HEK293 (cell line): ENCODE results near the gene FAM200C.

ENCODE experiments used
- REPIN1 ChIP-seq: fragments of 450-650 bp; formaldehyde crosslinking; IDR thresholded peaks from 2 replicates; pipeline ENCODE4 v1.5.1; 2017; ENCODE audit warnings: missing biosample characterization, missing genetic modification characterization, low read depth
- ZNF624 ChIP-seq: fragments of 450-650 bp; formaldehyde crosslinking; IDR thresholded peaks from 2 replicates; pipeline ENCODE4 v1.5.1; 2017; ENCODE audit warnings: missing biosample characterization, missing genetic modification characterization
- TF ChIP-seq, protein P1 (sequence below): fragments of 450-650 bp; formaldehyde crosslinking; IDR thresholded peaks from 2 replicates; pipeline ENCODE4 v1.5.1; 2016; ENCODE audit warnings: missing biosample characterization, missing genetic modification characterization
- TF ChIP-seq, protein P2 (sequence below): fragments of 450-650 bp; formaldehyde crosslinking; IDR thresholded peaks from 2 replicates; pipeline ENCODE4 v1.5.1; 2016; ENCODE audit warnings: missing biosample characterization, missing genetic modification characterization

DNA sequence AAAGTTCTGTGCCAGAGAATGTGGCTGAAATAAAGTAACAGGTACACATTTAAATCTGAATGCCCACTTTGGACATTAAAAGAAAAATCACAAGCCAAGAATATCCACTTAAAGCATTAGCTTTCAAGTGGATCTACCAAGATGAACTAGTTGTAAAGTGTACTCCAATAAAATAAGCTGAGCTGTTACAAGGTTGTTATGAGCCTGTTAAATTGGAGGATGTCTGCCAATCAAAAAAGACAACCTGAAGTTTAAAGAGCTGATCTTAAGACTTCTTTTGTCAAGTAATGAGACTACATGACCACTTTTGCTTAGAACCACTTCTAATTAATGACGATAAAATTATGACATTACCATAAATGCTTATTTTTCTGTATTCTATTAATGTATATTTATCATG, 2.4 kb downstream of the FAM200C start:
- TF ChIP-seq REPIN1 (tag by site-specific recombination) (no peak), ZNF624 (tag by site-specific recombination) (no peak)
- TF ChIP-seq, protein P1, sequence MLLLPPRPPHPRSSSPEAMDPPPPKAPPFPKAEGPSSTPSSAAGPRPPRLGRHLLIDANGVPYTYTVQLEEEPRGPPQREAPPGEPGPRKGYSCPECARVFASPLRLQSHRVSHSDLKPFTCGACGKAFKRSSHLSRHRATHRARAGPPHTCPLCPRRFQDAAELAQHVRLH (tag by site-specific recombination): no peak
- TF ChIP-seq, protein P2, sequence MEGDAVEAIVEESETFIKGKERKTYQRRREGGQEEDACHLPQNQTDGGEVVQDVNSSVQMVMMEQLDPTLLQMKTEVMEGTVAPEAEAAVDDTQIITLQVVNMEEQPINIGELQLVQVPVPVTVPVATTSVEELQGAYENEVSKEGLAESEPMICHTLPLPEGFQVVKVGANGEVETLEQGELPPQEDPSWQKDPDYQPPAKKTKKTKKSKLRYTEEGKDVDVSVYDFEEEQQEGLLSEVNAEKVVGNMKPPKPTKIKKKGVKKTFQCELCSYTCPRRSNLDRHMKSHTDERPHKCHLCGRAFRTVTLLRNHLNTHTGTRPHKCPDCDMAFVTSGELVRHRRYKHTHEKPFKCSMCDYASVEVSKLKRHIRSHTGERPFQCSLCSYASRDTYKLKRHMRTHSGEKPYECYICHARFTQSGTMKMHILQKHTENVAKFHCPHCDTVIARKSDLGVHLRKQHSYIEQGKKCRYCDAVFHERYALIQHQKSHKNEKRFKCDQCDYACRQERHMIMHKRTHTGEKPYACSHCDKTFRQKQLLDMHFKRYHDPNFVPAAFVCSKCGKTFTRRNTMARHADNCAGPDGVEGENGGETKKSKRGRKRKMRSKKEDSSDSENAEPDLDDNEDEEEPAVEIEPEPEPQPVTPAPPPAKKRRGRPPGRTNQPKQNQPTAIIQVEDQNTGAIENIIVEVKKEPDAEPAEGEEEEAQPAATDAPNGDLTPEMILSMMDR (tag by site-specific recombination): no peak
